DMS 273 (cell line): ENCODE results near the gene KIAA1755.
"Not testable (repeated sequence)": the region's sequence is repeated elsewhere in the genome, so short reads cannot be mapped to it uniquely, and the experiment has no call there.

Experiments used
- DNase-seq: peaks from one replicate; lab custom pipeline; 2025; ENCODE audit not compliant: unreplicated experiment; lab: John Stamatoyannopoulos, UW

The KIAA1755 gene

GRCh38 chr20:38291966-38292365 is 31.4 kb upstream of the KIAA1755 start:
- DNase-seq, result no peak

- peak; percentile 68 for DNase-seq
These were observed 30.6 kb upstream of the KIAA1755 start for GRCh38 chr20:38290829-38291814.

GRCh38 chr20:38286586-38287531 is 26.3 kb upstream of the KIAA1755 start:
- DNase-seq, result no peak

GRCh38 chr20:38284893-38285444 is 24.4 kb upstream of the KIAA1755 start:
- no peak for DNase-seq

GRCh38 chr20:38284066-38284650 is 23.6 kb upstream of the KIAA1755 start:
- not testable (repeated sequence) for DNase-seq

GRCh38 chr20:38283236-38283635 is 22.7 kb upstream of the KIAA1755 start:
- DNase-seq, result peak; percentile 24

- DNase-seq, result not testable (repeated sequence)
These were observed 20.8 kb upstream of the KIAA1755 start for GRCh38 chr20:38281176-38281915.

GRCh38 chr20:38278763-38279162 is 18.2 kb upstream of the KIAA1755 start:
- DNase-seq, result no peak

GRCh38 chr20:38278131-38278530 is 17.6 kb upstream of the KIAA1755 start:
- DNase-seq, result peak; percentile 97

GRCh38 chr20:38277691-38278090 is 17.2 kb upstream of the KIAA1755 start:
- DNase-seq, result peak; percentile 47

- DNase-seq, result no peak
These were observed 16.8 kb upstream of the KIAA1755 start for GRCh38 chr20:38277285-38277684.

- DNase-seq, result no peak
These were observed 15.4 kb upstream of the KIAA1755 start for GRCh38 chr20:38275815-38276550.

GRCh38 chr20:38272961-38273360 is 12.4 kb upstream of the KIAA1755 start:
- no peak for DNase-seq

- no peak for DNase-seq
These were observed 11.9 kb upstream of the KIAA1755 start for GRCh38 chr20:38272398-38272797.

GRCh38 chr20:38271608-38272120 is 11.1 kb upstream of the KIAA1755 start:
- no peak for DNase-seq

- DNase-seq, result peak; percentile 67
These were observed 10.5 kb upstream of the KIAA1755 start for GRCh38 chr20:38270869-38271605.

GRCh38 chr20:38269715-38270114 is 9.2 kb upstream of the KIAA1755 start:
- DNase-seq, result no peak

GRCh38 chr20:38269040-38269439 is 8.5 kb upstream of the KIAA1755 start:
- no peak for DNase-seq
